Trophoblast cell (in vitro differentiated cells and primary cell): ENCODE data around the gene GSN.

Experiments used
- DNase-seq, 2 donors: peaks; one replicate each; pipeline ENCODE4 v3.0.0-alpha.2; 2016
- H2AFZ ChIP-seq: 2 replicates; pipeline ENCODE4 v1.6.1; 2013; ENCODE audit warnings: low read length, moderate library complexity, mild to moderate bottlenecking; ENCODE audit not compliant: insufficient read depth, poor library complexity
- H2AK5ac ChIP-seq: 2 replicates; pipeline ENCODE4 v1.6.1; 2013; ENCODE audit warnings: mild to moderate bottlenecking, low read length
- H2BK120ac ChIP-seq: 2 replicates; pipeline ENCODE4 v1.6.1; 2013; ENCODE audit warnings: low read length, mild to moderate bottlenecking, moderate library complexity; ENCODE audit not compliant: insufficient read depth, poor library complexity
- H2BK12ac ChIP-seq: 2 replicates; pipeline ENCODE4 v1.6.1; 2013; ENCODE audit warnings: mild to moderate bottlenecking, low read length, moderate library complexity
- H2BK5ac ChIP-seq: 2 replicates; pipeline ENCODE4 v1.6.1; 2013; ENCODE audit warnings: low read length, low read depth, moderate library complexity, mild to moderate bottlenecking; ENCODE audit not compliant: poor library complexity
- H3K14ac ChIP-seq: 2 replicates; pipeline ENCODE4 v1.6.1; 2013; ENCODE audit warnings: mild to moderate bottlenecking, low read length
- H3K18ac ChIP-seq: 2 replicates; pipeline ENCODE4 v1.6.1; 2013; ENCODE audit warnings: mild to moderate bottlenecking, low read length
- H3K23ac ChIP-seq: 2 replicates; pipeline ENCODE4 v1.6.1; 2013; ENCODE audit warnings: low read length
- H3K27ac ChIP-seq: 2 replicates; pipeline ENCODE4 v1.5.1; 2013; ENCODE audit warnings: low read depth, mild to moderate bottlenecking, inconsistent platforms, low read length, moderate library complexity
- H3K27me3 ChIP-seq: 2 replicates; pipeline ENCODE4 v1.6.1; 2013; ENCODE audit warnings: inconsistent platforms, mild to moderate bottlenecking, low read length, moderate library complexity; ENCODE audit not compliant: insufficient read depth
- H3K36me3 ChIP-seq, 2 experiments: 1 replicate in 1 of 2; 2 replicates in 1 of 2; pipeline ENCODE4 v1.6.1; 2013; ENCODE audit warnings: low read length in 2 of 2, mild to moderate bottlenecking in 2 of 2, moderate library complexity in 1 of 2; ENCODE audit not compliant: insufficient read depth in 2 of 2, control insufficient read depth in 1 of 2
- H3K4ac ChIP-seq: 2 replicates; pipeline ENCODE4 v1.6.1; 2013; ENCODE audit warnings: low read depth, mild to moderate bottlenecking, low read length, moderate library complexity
- H3K4me1 ChIP-seq, 2 experiments: 1 replicate in 1 of 2; 2 replicates in 1 of 2; pipeline ENCODE4 v1.6.1; 2013; ENCODE audit warnings: low read length in 2 of 2, mild to moderate bottlenecking in 2 of 2, moderate library complexity in 1 of 2; ENCODE audit not compliant: insufficient read depth in 2 of 2, control insufficient read depth in 1 of 2
- H3K4me2 ChIP-seq: 2 replicates; pipeline ENCODE4 v1.6.1; 2013; ENCODE audit warnings: inconsistent platforms, mild to moderate bottlenecking, low read length, moderate library complexity
- H3K4me3 ChIP-seq: 2 replicates; pipeline ENCODE4 v1.5.1; 2013; ENCODE audit warnings: mild to moderate bottlenecking, low read depth, low read length, inconsistent platforms
- H3K79me1 ChIP-seq: one replicate; pipeline ENCODE4 v1.6.1; 2013; ENCODE audit warnings: low read length
- H3K79me2 ChIP-seq: 2 replicates; pipeline ENCODE4 v1.6.1; 2013; ENCODE audit warnings: low read length, mild to moderate bottlenecking; ENCODE audit not compliant: control insufficient read depth, insufficient read depth, poor library complexity
- H3K9ac ChIP-seq: 2 replicates; pipeline ENCODE4 v1.6.1; 2013; ENCODE audit warnings: mild to moderate bottlenecking, low read length
- H3K9me3 ChIP-seq: 2 replicates; pipeline ENCODE4 v1.6.1; 2013; ENCODE audit warnings: low read depth, mild to moderate bottlenecking, control low read depth, inconsistent platforms, low read length; ENCODE audit not compliant: insufficient read depth
- H4K12ac ChIP-seq: 2 replicates; pipeline ENCODE4 v1.6.1; 2013; ENCODE audit warnings: low read depth, mild to moderate bottlenecking, low read length, moderate library complexity
- H4K8ac ChIP-seq: 2 replicates; pipeline ENCODE4 v1.6.1; 2013; ENCODE audit warnings: low read depth, mild to moderate bottlenecking, low read length, moderate library complexity
- H4K91ac ChIP-seq: one replicate; pipeline ENCODE4 v1.6.1; 2013; ENCODE audit warnings: low read depth, mild to moderate bottlenecking, low read length, moderate library complexity
- WGBS: extraction: QIAGEN DNeasy Blood & Tissue Kit; methylation state at CpG from one replicate; pipeline ENCODE4 v1.1.7; 2013; ENCODE audit warnings: missing lambda C conversion rate; ENCODE audit not compliant: insufficient read length, insufficient coverage; ENCODE audit errors: extremely low coverage; 5-methylcytosine and 5-hydroxymethylcytosine counted together

Gene GSN

GRCh38 chr9:121307976-121308375 lies 40.0 kb downstream of the GSN start:
- no peak overlapping the region for H3K14ac ChIP-seq
- H3K9me3 ChIP-seq = no peaks in the 10 kb centered on the region
- H2AFZ ChIP-seq = no peak overlapping the region
- no peak overlapping the region for H3K23ac ChIP-seq
- peaks cover 49 to 65% of the 10 kb centered on the region in 2 experiments for H3K36me3 ChIP-seq
- H2BK12ac ChIP-seq = no peak overlapping the region
- H3K79me1 ChIP-seq = no peaks in the 10 kb centered on the region
- H3K4me3 ChIP-seq = peak overlapping the region; percentile 15
- H4K91ac ChIP-seq = no peak overlapping the region
- no peaks in the 10 kb centered on the region for H3K79me2 ChIP-seq
- H2BK5ac ChIP-seq = no peak overlapping the region
- no peak overlapping the region for H3K27ac ChIP-seq
- H3K18ac ChIP-seq = no peak overlapping the region
- H4K8ac ChIP-seq = no peak overlapping the region
- H2BK120ac ChIP-seq = no peak overlapping the region
- DNase-seq = no peak
- no peaks in the 10 kb centered on the region for H3K27me3 ChIP-seq
- no peak overlapping the region for H2AK5ac ChIP-seq
- H3K4me2 ChIP-seq = no peak overlapping the region
- H4K12ac ChIP-seq = no peak overlapping the region
- no CpG with 5 or more reads among the region's 2 CpGs for WGBS
- no peak overlapping the region for H3K9ac ChIP-seq
- H3K4ac ChIP-seq = no peak overlapping the region
- no peaks in the 10 kb centered on the region for H3K4me1 ChIP-seq

DNA sequence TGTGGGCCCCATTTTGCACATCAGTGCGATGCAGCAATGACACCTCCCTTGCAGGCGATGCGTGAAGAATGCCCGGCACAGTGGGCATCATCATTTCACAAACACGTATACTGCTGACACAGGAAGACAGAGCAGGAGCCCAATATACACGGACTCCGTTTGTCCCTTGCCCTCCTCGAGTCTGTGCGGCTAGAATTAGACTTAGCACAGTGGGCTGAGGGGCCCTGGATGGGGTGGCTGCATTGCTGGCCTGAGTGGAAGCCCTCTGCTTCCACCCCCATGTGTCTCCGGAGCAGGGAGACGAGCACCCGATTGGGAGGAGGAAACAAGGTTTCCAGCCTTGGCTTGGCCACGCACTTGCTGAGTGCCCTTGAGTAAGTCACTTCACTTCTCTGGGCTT lies 40.8 kb downstream of the GSN start:
- Histone ChIP-seq H2AK5ac (no peak overlapping the region), H4K8ac (no peak overlapping the region), H2BK12ac (no peak overlapping the region), H3K9me3 (no peaks in the 10 kb centered on the region), H3K79me2 (no peaks in the 10 kb centered on the region), H2BK120ac (no peak overlapping the region), H3K4me2 (no peak overlapping the region), H3K27ac (no peak overlapping the region), H4K12ac (no peak overlapping the region), H3K23ac (no peak overlapping the region), H3K27me3 (no peaks in the 10 kb centered on the region), H3K14ac (no peak overlapping the region), H3K4me3 (no peak overlapping the region), H3K9ac (no peak overlapping the region), H3K4ac (no peak overlapping the region), H3K36me3 (peaks cover 49 to 67% of the 10 kb centered on the region in 2 experiments), H4K91ac (no peak overlapping the region), H3K18ac (no peak overlapping the region), H3K4me1 (no peaks in the 10 kb centered on the region), H3K79me1 (no peaks in the 10 kb centered on the region), H2BK5ac (no peak overlapping the region), H2AFZ (no peak overlapping the region)
- no CpG with 5 or more reads among the region's 13 CpGs for WGBS
- DNase-seq = no peak

GRCh38 chr9:121309171-121309570 lies 41.2 kb downstream of the GSN start:
- Histone ChIP-seq H3K79me2 (no peaks in the 10 kb centered on the region), H2BK5ac (no peak overlapping the region), H2BK120ac (no peak overlapping the region), H3K27ac (no peak overlapping the region), H3K18ac (no peak overlapping the region), H4K91ac (no peak overlapping the region), H3K79me1 (no peaks in the 10 kb centered on the region), H3K23ac (no peak overlapping the region), H3K9ac (no peak overlapping the region), H2AFZ (no peak overlapping the region), H3K9me3 (no peaks in the 10 kb centered on the region), H3K4me3 (no peak overlapping the region), H3K4me1 (no peaks in the 10 kb centered on the region), H4K8ac (no peak overlapping the region), H3K14ac (no peak overlapping the region), H3K36me3 (peaks cover 49 to 67% of the 10 kb centered on the region in 2 experiments), H4K12ac (no peak overlapping the region), H2BK12ac (no peak overlapping the region), H2AK5ac (no peak overlapping the region), H3K27me3 (no peaks in the 10 kb centered on the region), H3K4ac (no peak overlapping the region), H3K4me2 (no peak overlapping the region)
- WGBS = no CpG with 5 or more reads among the region's 6 CpGs
- DNase-seq = no peak

DNA sequence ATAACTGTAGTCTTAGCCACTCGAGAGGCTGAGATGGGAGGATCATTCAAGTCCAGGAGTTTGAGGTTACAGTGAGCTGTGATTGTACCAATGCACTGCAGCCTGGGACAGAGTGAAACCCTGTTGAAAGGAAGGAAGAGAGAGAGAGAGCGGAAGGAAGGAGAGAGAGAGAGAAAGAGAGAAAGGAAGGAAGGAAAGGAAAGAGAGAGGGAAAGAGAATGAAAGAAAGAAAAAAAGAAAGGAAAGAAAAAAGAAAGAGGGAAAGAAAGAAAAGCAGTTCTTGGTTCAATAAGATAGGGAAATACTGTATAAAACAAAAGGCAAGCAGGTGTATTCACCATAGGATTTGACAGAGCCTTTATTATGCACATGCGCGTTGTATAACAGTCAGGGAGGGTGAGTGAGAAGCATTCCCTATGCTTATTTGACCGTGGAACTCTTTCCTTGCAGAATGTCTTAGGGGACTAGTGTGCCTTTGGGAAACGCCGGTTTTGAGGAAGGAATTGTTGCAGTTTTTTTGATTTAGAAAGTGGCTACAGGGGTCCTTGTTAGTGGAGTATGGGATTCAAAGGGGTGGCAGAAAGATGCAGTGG lies 42.0 kb downstream of the GSN start:
- H3K79me1 ChIP-seq = no peaks in the 10 kb centered on the region
- H3K27ac ChIP-seq = no peak overlapping the region
- DNase-seq = no peak
- H2BK5ac ChIP-seq = no peak overlapping the region
- no CpG with 5 or more reads among the region's 7 CpGs for WGBS
- no peak overlapping the region for H3K14ac ChIP-seq
- H3K9ac ChIP-seq = no peak overlapping the region
- H2BK120ac ChIP-seq = no peak overlapping the region
- H3K79me2 ChIP-seq = no peaks in the 10 kb centered on the region
- peaks cover 47 to 59% of the 10 kb centered on the region in 2 experiments for H3K36me3 ChIP-seq
- no peak overlapping the region for H3K4me3 ChIP-seq
- H3K18ac ChIP-seq = no peak overlapping the region
- no peak overlapping the region for H2AFZ ChIP-seq
- no peak overlapping the region for H4K12ac ChIP-seq
- H4K91ac ChIP-seq = no peak overlapping the region
- H4K8ac ChIP-seq = no peak overlapping the region
- H2BK12ac ChIP-seq = no peak overlapping the region
- no peaks in the 10 kb centered on the region for H3K4me1 ChIP-seq
- H3K27me3 ChIP-seq = no peaks in the 10 kb centered on the region
- no peak overlapping the region for H3K23ac ChIP-seq
- H3K9me3 ChIP-seq = no peaks in the 10 kb centered on the region
- no peak overlapping the region for H2AK5ac ChIP-seq
- H3K4me2 ChIP-seq = no peak overlapping the region
- no peak overlapping the region for H3K4ac ChIP-seq
